HFFc6 (cell line): Measurements from ENCODE around the gene RNLS. TPM values are rescaled to one million over a fixed set of nuclear protein-coding genes. Genes with fewer than 3 reads are reported as not detected.
A peak's percentile ranks its signal among the peaks of the same experiment; 100 is the strongest.

Source experiments
- DNase-seq: peaks from one replicate; pipeline ENCODE4 v3.0.0-alpha.2; 2018
- H3K27ac Mint-ChIP-seq: 2 replicates; pipeline ENCODE4 v1.8.0; 2020; ENCODE audit warnings: mild to moderate bottlenecking, mixed read lengths
- H3K27me3 Mint-ChIP-seq: 2 replicates; pipeline ENCODE4 v1.8.0; 2021; ENCODE audit warnings: mild to moderate bottlenecking, moderate library complexity, mixed read lengths; ENCODE audit not compliant: insufficient read depth
- H3K36me3 Mint-ChIP-seq: 2 replicates; pipeline ENCODE4 v1.8.0; 2021; ENCODE audit warnings: low read depth, mixed read lengths
- H3K4me1 Mint-ChIP-seq: 2 replicates; pipeline ENCODE4 v1.8.0; 2020; ENCODE audit warnings: low read depth, mixed read lengths
- H3K4me3 Mint-ChIP-seq: 2 replicates; pipeline ENCODE4 v1.8.0; 2020; ENCODE audit warnings: mild to moderate bottlenecking, moderate library complexity, mixed read lengths
- H3K9me3 Mint-ChIP-seq: 2 replicates; pipeline ENCODE4 v1.8.0; 2020; ENCODE audit warnings: mild to moderate bottlenecking, mixed read lengths
- CTCF ChIP-seq: fragments of 200-600 bp; sonication (generic); IDR thresholded peaks from 2 replicates; pipeline ENCODE4 v1.5.0; 2021; ENCODE audit warnings: antibody characterized with exemption, mild to moderate bottlenecking
- total RNA-seq, 6 experiments: library from RNA; stranded (reverse); fragmentation: NEBNext Ultra II Directional; extraction: Animal tissue kit (Norgen Biotek cat#: 25700); gene quantifications; 2 replicates in 1 of 6; 3 replicates in 5 of 6; pipeline ENCODE4 v1.2.3, GENCODE V29; 2021

Gene RNLS
- total RNA-seq, 6 experiments from 2014 or later, result 1.8 to 3.1 (median 2.4) TPM

GRCh38 chr10:88594482-88594881, 11.4 kb upstream of the RNLS start:
- no peak overlapping the region for H3K27ac Mint-ChIP-seq
- no peaks in the 10 kb centered on the region for H3K27me3 Mint-ChIP-seq
- no peaks in the 10 kb centered on the region for H3K36me3 Mint-ChIP-seq
- no peak for DNase-seq
- H3K4me3 Mint-ChIP-seq, result no peak overlapping the region
- TF ChIP-seq CTCF, result no peak
- H3K4me1 Mint-ChIP-seq, result peaks cover 8% of the 10 kb centered on the region; the same call in 1 of the 2 replicates
- H3K9me3 Mint-ChIP-seq, result no peaks in the 10 kb centered on the region

GRCh38 chr10:88592906-88593305, 9.8 kb upstream of the RNLS start:
- DNase-seq, result no peak
- H3K9me3 Mint-ChIP-seq, result no peaks in the 10 kb centered on the region

GRCh38 chr10:88592381-88592780, 9.3 kb upstream of the RNLS start:
- no peak for DNase-seq
- Mint-ChIP-seq H3K27me3 (no peaks in the 10 kb centered on the region), H3K4me3 (no peak overlapping the region), H3K27ac (no peak overlapping the region), H3K36me3 (no peaks in the 10 kb centered on the region), H3K4me1 (peaks cover 8% of the 10 kb centered on the region; the same call in 1 of the 2 replicates), H3K9me3 (no peaks in the 10 kb centered on the region)
- TF ChIP-seq CTCF, result no peak

More at GRCh38 chr10:88592906-88593305, 9.8 kb upstream of the RNLS start:
- Mint-ChIP-seq H3K36me3 (no peaks in the 10 kb centered on the region), H3K4me1 (peaks cover 8% of the 10 kb centered on the region; the same call in 1 of the 2 replicates), H3K4me3 (no peak overlapping the region), H3K27ac (no peak overlapping the region), H3K27me3 (no peaks in the 10 kb centered on the region)
- no peak for TF ChIP-seq CTCF

GRCh38 chr10:88586462-88586861, 3.3 kb upstream of the RNLS start, which contains the start of gene LIPJ:
Gene LIPJ, plus strand, starts transcription at chr10:88586762. Its CDS starts 3,926 bp downstream, at chr10:88590688.
- no peak for TF ChIP-seq CTCF
- Mint-ChIP-seq H3K27me3 (no peaks in the 10 kb centered on the region), H3K27ac (no peak within 1 kb of the TSS), H3K36me3 (no peaks in the 10 kb centered on the region), H3K9me3 (no peaks in the 10 kb centered on the region), H3K4me3 (no peak within 1 kb of the TSS), H3K4me1 (peaks cover 6% of the 10 kb centered on the region; the same call in 1 of the 2 replicates)
- DNase-seq, result no peak

GRCh38 chr10:88583584-88583957, 453 bp upstream of the RNLS start:
- Mint-ChIP-seq H3K27ac (peak overlapping the region; percentile 47), H3K4me1 (peaks cover 6% of the 10 kb centered on the region; the same call in 1 of the 2 replicates), H3K4me3 (peak overlapping the region; percentile 83), H3K27me3 (no peaks in the 10 kb centered on the region), H3K9me3 (no peaks in the 10 kb centered on the region), H3K36me3 (no peaks in the 10 kb centered on the region)
- DNase-seq, result no peak
- TF ChIP-seq CTCF, result no peak

- Mint-ChIP-seq H3K36me3 (no peaks in the 10 kb centered on the region), H3K27ac (no peak overlapping the region), H3K4me1 (peaks cover 6% of the 10 kb centered on the region; the same call in 1 of the 2 replicates), H3K4me3 (peak overlapping the region; percentile 1; the same call in 1 of the 2 replicates), H3K27me3 (no peaks in the 10 kb centered on the region), H3K9me3 (no peaks in the 10 kb centered on the region)
- no peak for TF ChIP-seq CTCF
- no peak for DNase-seq
These were observed 710 bp downstream of the RNLS start for GRCh38 chr10:88582411-88582805.
